ENCODE results near the gene TMEM263.
A peak's percentile ranks its signal among the peaks of the same experiment; 100 is the strongest.
"Not testable (repeated sequence)": the region's sequence is repeated elsewhere in the genome, so short reads cannot be mapped to it uniquely, and the experiment has no call there.

Gene TMEM263

GRCh38 chr12:106986135-106986534, 30.4 kb downstream of the TMEM263 start:
- Histone ChIP-seq H3K27ac (peak overlapping the region; percentile 87 to 92), H3K4me3 (peak overlapping the region; percentile 77)
- DNase-seq (ENCODE audit: low spot score), result no peak
- no peak for TF ChIP-seq CTCF (IDR thresholded peaks at IDR 0.05)

GRCh38 chr12:106986625-106987389, 31.1 kb downstream of the TMEM263 start, which contains the start of gene MTERF2:
Gene MTERF2, minus strand, starts transcription at chr12:106987146. Its CDS starts 8,432 bp downstream, at chr12:106978714.
- DNase-seq (ENCODE audit: low spot score), result peak; percentile 98
- no peak for TF ChIP-seq CTCF (IDR thresholded peaks at IDR 0.05)
- H3K27ac ChIP-seq, result peak within 1 kb of the TSS; percentile 87 to 92
- peak within 1 kb of the TSS; percentile 77 for H3K4me3 ChIP-seq

- H3K27ac ChIP-seq, result peak overlapping the region in 1 of 2 donors; percentile 92
- TF ChIP-seq CTCF (IDR thresholded peaks at IDR 0.05), result no peak
- H3K4me3 ChIP-seq, result no peak overlapping the region
- no peak for DNase-seq (ENCODE audit: low spot score)
These were observed 32.1 kb downstream of the TMEM263 start for GRCh38 chr12:106987846-106988245.

GRCh38 chr12:106994579-106995220, 39.0 kb downstream of the TMEM263 start:
- peak overlapping the region in 1 of 2 donors; percentile 29 for H3K27ac ChIP-seq
- DNase-seq (ENCODE audit: low spot score), result no peak

GRCh38 chr12:106996102-106996501, 40.4 kb downstream of the TMEM263 start:
- H3K4me3 ChIP-seq; H3K27ac ChIP-seq; DNase-seq (ENCODE audit: low spot score): not testable (repeated sequence)

More at GRCh38 chr12:106994579-106995220, 39.0 kb downstream of the TMEM263 start:
- no peak overlapping the region for H3K4me3 ChIP-seq
- no peak for TF ChIP-seq CTCF (IDR thresholded peaks at IDR 0.05)

GRCh38 chr12:106997916-106998315, 42.2 kb downstream of the TMEM263 start:
- DNase-seq (ENCODE audit: low spot score), result no peak
- H3K4me3 ChIP-seq, result no peak overlapping the region
- no peak for TF ChIP-seq CTCF (IDR thresholded peaks at IDR 0.05)
- H3K27ac ChIP-seq, result no peak overlapping the region

GRCh38 chr12:106999446-106999845, 43.7 kb downstream of the TMEM263 start:
- Histone ChIP-seq H3K4me3 (no peak overlapping the region), H3K27ac (no peak overlapping the region)
- no peak for DNase-seq (ENCODE audit: low spot score)
- TF ChIP-seq CTCF (IDR thresholded peaks at IDR 0.05), result no peak

GRCh38 chr12:107002665-107003064, 47.0 kb downstream of the TMEM263 start:
- not testable (repeated sequence) for DNase-seq (ENCODE audit: low spot score); H3K27ac ChIP-seq; H3K4me3 ChIP-seq

All from coronary artery (tissue), 2 donors.